Ascending aorta (tissue), 2 donors: ENCODE data around the gene GLO1. TPM values are rescaled to one million over a fixed set of nuclear protein-coding genes. Genes with fewer than 3 reads are reported as not detected.

Experiments used
- DNase-seq, 2 donors: peaks; one replicate each; pipeline ENCODE4 v3.0.0-alpha.2; 2019; ENCODE audit warnings: low spot score in 2 of 2
- H3K27ac ChIP-seq, 2 donors: fragments of 200-600 bp; sonication (generic); one replicate each; pipeline ENCODE4 v1.5.1; 2016 to 2017; ENCODE audit warnings: mild to moderate bottlenecking in 1 of 2
- H3K27me3 ChIP-seq: fragments of 200-600 bp; sonication (generic); one replicate; pipeline ENCODE4 v1.5.1; 2017
- H3K36me3 ChIP-seq, 2 donors: fragments of 200-600 bp; sonication (generic); one replicate each; pipeline ENCODE4 v1.5.1; 2016
- H3K4me1 ChIP-seq, 2 donors: fragments of 200-600 bp; sonication (generic); one replicate each; pipeline ENCODE4 v1.5.1; 2016 to 2017; ENCODE audit warnings: mild to moderate bottlenecking in 1 of 2
- H3K4me3 ChIP-seq, 2 donors: fragments of 200-600 bp; sonication (generic); one replicate each; pipeline ENCODE4 v1.5.1; 2016 to 2017; ENCODE audit warnings: mild to moderate bottlenecking in 1 of 2
- H3K9me3 ChIP-seq, 2 donors: fragments of 200-600 bp; sonication (generic); one replicate each; pipeline ENCODE4 v1.5.1; 2016
- intact Hi-C: fragments of 100-400 bp; cut with DNase I; formaldehyde crosslinking; loops from one replicate; pipeline ENCODE4 v1.15.1; 2023
- total RNA-seq: library from RNA; depleted of rRNA; stranded (reverse); fragments of >200 nt; gene quantifications from one replicate; pipeline ENCODE4 v1.1.0, GENCODE V29; 2016
- TF ChIP-seq, protein P1 (sequence below), 3 experiments: fragments of 200-600 bp in 2 of 3; fragments of 450-650 bp in 1 of 3; sonication (generic) in 2 of 3; IDR thresholded peaks; one replicate each; pipeline ENCODE4 v1.5.1; 2016 to 2019; ENCODE audit warnings: antibody characterized with exemption in 3 of 3, mild to moderate bottlenecking in 1 of 3, moderate library complexity in 1 of 3

GLO1 gene
- total RNA-seq, 1 donor from 2014 or later: 32.6 TPM

DNA sequence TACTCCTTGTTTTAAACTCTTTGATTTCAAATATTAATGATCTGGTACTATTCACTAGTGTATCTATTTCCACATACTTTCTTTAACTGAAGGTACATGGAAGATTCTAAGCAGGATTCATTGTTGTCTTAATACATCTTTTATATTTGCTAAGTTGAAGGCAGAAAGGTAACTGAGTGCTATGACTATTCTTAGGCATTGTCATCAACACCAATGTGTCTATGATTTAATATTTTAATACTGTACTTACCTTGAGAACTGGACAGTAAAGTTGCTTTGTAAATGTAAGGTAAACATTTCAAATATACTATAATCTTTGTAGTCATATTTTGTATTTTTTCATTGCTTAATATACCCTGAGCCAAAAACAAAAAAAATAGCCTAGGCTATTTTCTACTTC, 54.3 kb downstream of the GLO1 start:
- Histone ChIP-seq H3K27ac (no peak overlapping the region), H3K36me3 (peaks cover 0 to 3% of the 10 kb centered on the region in 2 donors), H3K4me3 (no peak overlapping the region), H3K9me3 (no peaks in the 10 kb centered on the region), H3K4me1 (no peaks in the 10 kb centered on the region), H3K27me3 (no peaks in the 10 kb centered on the region)
- intact Hi-C loops: no loop called here
- no peak for DNase-seq
- TF ChIP-seq, protein P1, sequence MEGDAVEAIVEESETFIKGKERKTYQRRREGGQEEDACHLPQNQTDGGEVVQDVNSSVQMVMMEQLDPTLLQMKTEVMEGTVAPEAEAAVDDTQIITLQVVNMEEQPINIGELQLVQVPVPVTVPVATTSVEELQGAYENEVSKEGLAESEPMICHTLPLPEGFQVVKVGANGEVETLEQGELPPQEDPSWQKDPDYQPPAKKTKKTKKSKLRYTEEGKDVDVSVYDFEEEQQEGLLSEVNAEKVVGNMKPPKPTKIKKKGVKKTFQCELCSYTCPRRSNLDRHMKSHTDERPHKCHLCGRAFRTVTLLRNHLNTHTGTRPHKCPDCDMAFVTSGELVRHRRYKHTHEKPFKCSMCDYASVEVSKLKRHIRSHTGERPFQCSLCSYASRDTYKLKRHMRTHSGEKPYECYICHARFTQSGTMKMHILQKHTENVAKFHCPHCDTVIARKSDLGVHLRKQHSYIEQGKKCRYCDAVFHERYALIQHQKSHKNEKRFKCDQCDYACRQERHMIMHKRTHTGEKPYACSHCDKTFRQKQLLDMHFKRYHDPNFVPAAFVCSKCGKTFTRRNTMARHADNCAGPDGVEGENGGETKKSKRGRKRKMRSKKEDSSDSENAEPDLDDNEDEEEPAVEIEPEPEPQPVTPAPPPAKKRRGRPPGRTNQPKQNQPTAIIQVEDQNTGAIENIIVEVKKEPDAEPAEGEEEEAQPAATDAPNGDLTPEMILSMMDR (IDR thresholded peaks at IDR 0.05): no peak

- Histone ChIP-seq H3K4me1 (no peaks in the 10 kb centered on the region), H3K9me3 (no peaks in the 10 kb centered on the region), H3K27ac (no peak overlapping the region), H3K36me3 (peaks cover 0 to 3% of the 10 kb centered on the region in 2 donors), H3K4me3 (no peak overlapping the region), H3K27me3 (no peaks in the 10 kb centered on the region)
- TF ChIP-seq, protein P1 (IDR thresholded peaks at IDR 0.05): no peak
- intact Hi-C loops: no loop called here
- DNase-seq: no peak
Observed at GRCh38 chr6:38646166-38646878, 56.6 kb downstream of the GLO1 start.

- Histone ChIP-seq H3K9me3 (no peaks in the 10 kb centered on the region), H3K27me3 (no peaks in the 10 kb centered on the region), H3K36me3 (no peaks in the 10 kb centered on the region), H3K4me3 (no peak overlapping the region), H3K4me1 (peaks cover 6 to 7% of the 10 kb centered on the region in 2 donors), H3K27ac (no peak overlapping the region)
- TF ChIP-seq, protein P1 (IDR thresholded peaks at IDR 0.05): no peak
- no peak for DNase-seq
- intact Hi-C loops: no loop called here
Observed at GRCh38 chr6:38644951-38645350, 58.0 kb downstream of the GLO1 start.

GRCh38 chr6:38640216-38640909, 62.6 kb downstream of the GLO1 start:
- peak overlapping the region; percentile 83 to 84 for H3K4me3 ChIP-seq
- H3K9me3 ChIP-seq: no peaks in the 10 kb centered on the region
- TF ChIP-seq, protein P1 (IDR thresholded peaks at IDR 0.05): no peak
- no peaks in the 10 kb centered on the region for H3K27me3 ChIP-seq
- no peaks in the 10 kb centered on the region for H3K36me3 ChIP-seq
- peak overlapping the region; percentile 90 to 93 for H3K27ac ChIP-seq
- intact Hi-C loops: loop anchor here (1.0 kb wide), 1 partner anchor 28 kb away; no protein-coding TSS in a partner anchor
- DNase-seq: no peak
- H3K4me1 ChIP-seq: peaks cover 10 to 11% of the 10 kb centered on the region in 2 donors

DNA sequence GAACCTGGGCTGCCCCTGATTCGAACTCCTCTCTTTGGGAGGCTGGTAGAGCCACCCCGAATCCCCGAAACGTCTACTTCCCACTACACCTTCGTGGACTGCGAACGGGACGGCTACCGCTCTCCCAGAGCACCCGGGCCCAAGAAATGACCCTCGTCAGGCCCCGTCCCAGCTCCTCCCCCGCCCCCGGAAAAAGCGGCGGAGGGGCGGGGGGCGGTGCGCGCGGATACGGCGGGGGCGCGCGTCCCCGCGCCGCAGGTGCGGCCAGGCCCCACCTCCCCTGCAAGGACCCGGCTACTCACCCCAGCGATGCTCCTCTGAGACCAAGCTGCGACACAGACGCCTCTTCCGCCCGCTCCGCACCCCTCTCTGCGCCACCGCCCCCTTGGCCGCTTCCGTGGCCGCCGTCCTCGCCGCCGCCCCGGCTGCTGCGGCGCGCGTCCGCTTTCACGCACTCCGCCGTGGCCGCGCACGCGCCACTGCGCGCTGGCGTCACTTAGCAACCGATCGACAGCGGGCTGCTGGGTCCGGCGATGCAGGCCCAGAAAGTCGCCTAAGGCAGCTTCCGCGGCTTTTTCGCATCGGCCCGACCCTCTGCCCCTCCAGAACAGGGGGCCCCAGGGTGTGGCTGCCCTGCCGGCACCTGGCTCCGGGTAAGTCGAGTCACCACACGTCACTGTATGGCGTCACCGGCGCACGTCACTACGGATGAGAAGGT, 63.3 kb downstream of the GLO1 start, which contains the start of gene BTBD9:
TSS of gene BTBD9 (minus strand) at position 432 of the 718 bp plus-strand sequence.
- TF ChIP-seq, protein P1 (IDR thresholded peaks at IDR 0.05): no peak
- Histone ChIP-seq H3K4me3 (peak within 1 kb of the TSS; percentile 83 to 84), H3K27ac (peak within 1 kb of the TSS; percentile 90 to 93), H3K4me1 (peaks cover 10 to 11% of the 10 kb centered on the region in 2 donors), H3K27me3 (no peaks in the 10 kb centered on the region), H3K9me3 (no peaks in the 10 kb centered on the region), H3K36me3 (no peaks in the 10 kb centered on the region)
- intact Hi-C loops: loop anchor here (1.0 kb wide), 2 partner anchors 27 to 64 kb away; partner anchors contain the start of gene GLO1
- peak; percentile 29 to 90 for DNase-seq
